Measurements from ENCODE around the gene DIP2C. TPM values are rescaled to one million over a fixed set of nuclear protein-coding genes. Genes with fewer than 3 reads are reported as not detected.

Gene DIP2C
- total RNA-seq, 3 donors from 2014 or later, result 8.0 to 72.0 (median 8.5) TPM

DNA sequence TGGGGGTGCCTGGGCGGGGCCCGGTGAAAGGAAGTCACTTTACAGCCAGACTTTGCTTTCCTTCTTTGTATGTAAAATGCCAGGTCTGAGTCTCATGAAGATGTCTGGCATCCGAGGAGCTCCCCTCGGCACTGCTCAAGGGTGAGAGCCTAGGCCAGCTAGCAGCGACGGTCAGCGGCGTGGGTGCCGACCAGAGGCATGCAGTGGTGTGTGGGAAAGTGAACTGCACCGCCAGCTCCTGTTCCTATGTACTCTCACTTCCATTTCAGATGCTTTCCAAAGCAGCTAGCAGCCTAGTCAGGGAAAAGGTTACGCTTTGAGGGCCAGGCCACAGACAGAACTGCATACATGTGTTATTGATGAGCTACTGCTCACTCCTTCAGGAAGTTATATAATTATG lies 381.4 kb downstream of the DIP2C start:
- no peaks in the 10 kb centered on the region for H3K36me3 ChIP-seq (ENCODE audit: low read depth)
- DNase-seq (no peak), ATAC-seq (peak; percentile 70)
- no peak overlapping the region for H3K4me3 ChIP-seq
- H3K4me1 ChIP-seq (ENCODE audit: low read depth), result peaks cover 4% of the 10 kb centered on the region
- no peaks in the 10 kb centered on the region for H3K9me3 ChIP-seq
- TF ChIP-seq, protein P1, sequence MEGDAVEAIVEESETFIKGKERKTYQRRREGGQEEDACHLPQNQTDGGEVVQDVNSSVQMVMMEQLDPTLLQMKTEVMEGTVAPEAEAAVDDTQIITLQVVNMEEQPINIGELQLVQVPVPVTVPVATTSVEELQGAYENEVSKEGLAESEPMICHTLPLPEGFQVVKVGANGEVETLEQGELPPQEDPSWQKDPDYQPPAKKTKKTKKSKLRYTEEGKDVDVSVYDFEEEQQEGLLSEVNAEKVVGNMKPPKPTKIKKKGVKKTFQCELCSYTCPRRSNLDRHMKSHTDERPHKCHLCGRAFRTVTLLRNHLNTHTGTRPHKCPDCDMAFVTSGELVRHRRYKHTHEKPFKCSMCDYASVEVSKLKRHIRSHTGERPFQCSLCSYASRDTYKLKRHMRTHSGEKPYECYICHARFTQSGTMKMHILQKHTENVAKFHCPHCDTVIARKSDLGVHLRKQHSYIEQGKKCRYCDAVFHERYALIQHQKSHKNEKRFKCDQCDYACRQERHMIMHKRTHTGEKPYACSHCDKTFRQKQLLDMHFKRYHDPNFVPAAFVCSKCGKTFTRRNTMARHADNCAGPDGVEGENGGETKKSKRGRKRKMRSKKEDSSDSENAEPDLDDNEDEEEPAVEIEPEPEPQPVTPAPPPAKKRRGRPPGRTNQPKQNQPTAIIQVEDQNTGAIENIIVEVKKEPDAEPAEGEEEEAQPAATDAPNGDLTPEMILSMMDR (IDR thresholded peaks at IDR 0.05), result no peak
- intact Hi-C loops (cut with DNase I, micrococcal nuclease), result no loop called here

DNA sequence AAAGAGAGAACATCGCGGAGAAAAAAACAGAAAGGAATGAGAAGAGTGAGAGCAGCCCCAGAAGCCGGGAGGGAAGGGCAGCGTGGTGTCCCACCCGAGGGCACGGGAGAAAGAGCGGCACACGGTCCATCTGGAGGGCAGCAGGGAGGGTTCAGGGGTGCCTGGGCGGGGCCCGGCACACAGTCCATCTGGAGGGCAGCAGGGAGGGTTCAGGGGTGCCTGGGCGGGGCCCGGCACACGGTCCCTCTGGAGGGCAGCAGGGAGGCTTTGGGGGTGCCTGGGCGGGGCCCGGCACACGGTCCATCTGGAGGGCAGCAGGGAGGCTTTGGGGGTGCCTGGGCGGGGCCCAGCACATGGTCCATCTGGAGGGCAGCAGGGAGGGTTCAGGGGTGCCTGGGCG lies 381.8 kb downstream of the DIP2C start:
- Histone ChIP-seq H3K4me1 (ENCODE audit: low read depth) (peaks cover 4% of the 10 kb centered on the region), H3K36me3 (ENCODE audit: low read depth) (no peaks in the 10 kb centered on the region)
- no peak for DNase-seq

DNA sequence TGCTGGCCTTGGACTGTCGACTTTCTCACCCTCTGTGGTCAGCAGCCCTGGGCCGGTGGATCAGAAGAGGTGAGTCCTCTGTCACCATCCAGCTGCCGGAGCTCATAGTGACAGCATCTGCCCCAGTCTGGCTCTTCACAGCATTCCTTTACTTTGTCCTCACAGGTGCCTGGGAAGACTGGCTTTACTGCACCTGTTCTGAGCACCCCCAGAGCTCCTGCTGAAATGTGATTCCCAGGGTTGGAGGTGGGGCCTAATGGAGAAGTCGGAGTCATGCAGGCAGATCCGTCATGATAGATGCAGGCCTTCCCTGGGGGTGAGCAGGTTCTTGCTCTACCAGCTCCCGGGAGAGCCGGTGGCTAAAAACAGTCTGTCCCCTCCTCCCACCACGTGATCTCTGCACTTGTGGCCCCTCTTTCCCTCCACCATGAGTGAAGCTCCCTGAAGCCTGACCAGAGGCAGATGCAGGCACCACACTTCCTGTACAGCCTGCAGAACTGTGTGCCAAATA lies 382.7 kb downstream of the DIP2C start:
- DNase-seq (no peak), ATAC-seq (peak; percentile 19)
- Histone ChIP-seq H3K4me3 (no peak overlapping the region), H3K36me3 (ENCODE audit: low read depth) (no peaks in the 10 kb centered on the region), H3K4me1 (ENCODE audit: low read depth) (peaks cover 4% of the 10 kb centered on the region), H3K9me3 (no peaks in the 10 kb centered on the region)
- TF ChIP-seq, protein P1 (IDR thresholded peaks at IDR 0.05), result no peak
- intact Hi-C loops (cut with DNase I, micrococcal nuclease), result no loop called here

More for the DNA sequence above, 381.8 kb downstream of the DIP2C start:
- Histone ChIP-seq H3K4me3 (no peak overlapping the region), H3K9me3 (no peaks in the 10 kb centered on the region)
- intact Hi-C loops (cut with DNase I, micrococcal nuclease), result no loop called here
- no peak for ATAC-seq
- TF ChIP-seq, protein P1 (IDR thresholded peaks at IDR 0.05), result no peak

DNA sequence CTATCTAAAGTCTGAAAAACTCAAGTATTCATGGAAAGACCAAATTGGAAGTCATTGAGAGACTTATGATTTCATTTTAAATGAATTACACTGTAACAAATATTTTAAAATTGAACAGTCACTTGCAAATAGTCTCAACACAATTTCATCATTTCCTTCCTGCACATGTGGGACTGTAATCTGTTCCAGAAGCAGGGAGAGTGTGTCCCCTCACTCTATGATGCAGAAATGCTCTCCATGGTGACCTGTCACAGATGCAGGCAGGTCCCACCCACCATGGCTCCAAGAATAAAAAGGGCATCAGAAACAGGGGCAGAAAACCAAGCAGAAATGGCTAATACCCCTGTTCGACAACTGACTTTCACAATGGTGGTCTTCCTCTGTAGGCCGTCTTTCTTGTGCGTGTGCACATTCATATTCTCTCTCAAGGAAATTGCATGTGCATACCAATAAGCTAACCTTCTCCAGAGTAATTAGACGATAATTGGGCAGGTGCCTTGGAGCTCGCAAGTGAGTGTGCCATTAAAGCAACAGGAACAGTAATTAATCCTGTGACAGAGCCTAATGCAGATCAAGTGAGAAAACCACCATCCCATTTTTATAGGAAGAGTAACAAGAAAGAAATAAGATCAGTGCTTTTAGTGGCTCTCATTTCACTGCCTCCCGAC lies 383.3 kb downstream of the DIP2C start:
- Histone ChIP-seq H3K4me1 (ENCODE audit: low read depth) (peaks cover 4% of the 10 kb centered on the region), H3K9me3 (no peaks in the 10 kb centered on the region), H3K4me3 (no peak overlapping the region), H3K36me3 (ENCODE audit: low read depth) (no peaks in the 10 kb centered on the region)
- TF ChIP-seq, protein P1 (IDR thresholded peaks at IDR 0.05), result no peak
- intact Hi-C loops (cut with DNase I, micrococcal nuclease), result no loop called here
- DNase-seq (no peak), ATAC-seq (no peak)

DNA sequence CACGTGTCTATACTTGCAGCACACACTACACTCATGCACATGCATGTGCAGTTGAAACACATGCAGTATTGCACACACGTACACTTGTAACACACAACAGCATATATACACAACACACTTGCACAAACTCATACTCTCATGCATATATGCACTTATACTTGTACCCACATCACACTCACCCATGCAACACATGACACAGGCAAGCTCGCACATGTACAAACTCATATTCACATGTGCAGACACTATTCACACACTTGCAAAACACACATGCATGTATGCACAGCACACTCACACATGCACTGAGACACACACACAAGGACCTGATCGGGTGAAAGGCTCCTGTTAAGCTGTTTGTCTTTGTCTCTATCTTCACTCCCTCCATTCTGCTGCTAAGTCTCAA lies 384.4 kb downstream of the DIP2C start:
- H3K36me3 ChIP-seq (ENCODE audit: low read depth), result no peaks in the 10 kb centered on the region

More for the DNA sequence above, 384.4 kb downstream of the DIP2C start:
- H3K4me1 ChIP-seq (ENCODE audit: low read depth), result peaks cover 4% of the 10 kb centered on the region
- H3K4me3 ChIP-seq, result no peak overlapping the region
- intact Hi-C loops (cut with DNase I, micrococcal nuclease), result no loop called here
- TF ChIP-seq, protein P1 (IDR thresholded peaks at IDR 0.05), result no peak
- no peaks in the 10 kb centered on the region for H3K9me3 ChIP-seq
- DNase-seq (no peak), ATAC-seq (no peak)

Data from mucosa of descending colon (tissue), 3 donors.